HG02759 (cell line): ENCODE measurements around the gene IL1RAPL2.
"Not testable (repeated sequence)": the region's sequence is repeated elsewhere in the genome, so short reads cannot be mapped to it uniquely, and the experiment has no call there.

Source experiments
- ATAC-seq: cut with Tn5 transposase; IDR thresholded peaks from one replicate; pipeline ENCODE4 v1.9.1; 2021; ENCODE audit warnings: mild to moderate bottlenecking, moderate library complexity; ENCODE audit not compliant: unreplicated experiment

The IL1RAPL2 gene

GRCh38 chrX:105753411-105753810, 1187.4 kb downstream of the IL1RAPL2 start:
- ATAC-seq, result no peak

GRCh38 chrX:105754286-105754964, 1188.4 kb downstream of the IL1RAPL2 start:
- no peak for ATAC-seq

GRCh38 chrX:105755109-105755508, 1189.1 kb downstream of the IL1RAPL2 start:
- no peak for ATAC-seq

- ATAC-seq, result no peak
Observed at GRCh38 chrX:105758754-105759153, 1192.8 kb downstream of the IL1RAPL2 start.

- no peak for ATAC-seq
Observed at GRCh38 chrX:105759598-105759997, 1193.6 kb downstream of the IL1RAPL2 start.

GRCh38 chrX:105765691-105766090, 1199.7 kb downstream of the IL1RAPL2 start:
- no peak for ATAC-seq

GRCh38 chrX:105773801-105774200, 1207.8 kb downstream of the IL1RAPL2 start:
- no peak for ATAC-seq

GRCh38 chrX:105775679-105776078, 1209.7 kb downstream of the IL1RAPL2 start:
- ATAC-seq, result no peak

- no peak for ATAC-seq
Observed at GRCh38 chrX:105781804-105782203, 1215.8 kb downstream of the IL1RAPL2 start.

- ATAC-seq, result not testable (repeated sequence)
Observed at GRCh38 chrX:105796877-105797276, 1230.9 kb downstream of the IL1RAPL2 start.

GRCh38 chrX:105803891-105804290, 1237.9 kb downstream of the IL1RAPL2 start:
- ATAC-seq, result no peak

- not testable (repeated sequence) for ATAC-seq
Observed at GRCh38 chrX:105805655-105806054, 1239.7 kb downstream of the IL1RAPL2 start.

- no peak for ATAC-seq
Observed at GRCh38 chrX:105816517-105816916, 1250.5 kb downstream of the IL1RAPL2 start.
